Measurements from ENCODE around the gene ROPN1L.

Gene ROPN1L

DNA sequence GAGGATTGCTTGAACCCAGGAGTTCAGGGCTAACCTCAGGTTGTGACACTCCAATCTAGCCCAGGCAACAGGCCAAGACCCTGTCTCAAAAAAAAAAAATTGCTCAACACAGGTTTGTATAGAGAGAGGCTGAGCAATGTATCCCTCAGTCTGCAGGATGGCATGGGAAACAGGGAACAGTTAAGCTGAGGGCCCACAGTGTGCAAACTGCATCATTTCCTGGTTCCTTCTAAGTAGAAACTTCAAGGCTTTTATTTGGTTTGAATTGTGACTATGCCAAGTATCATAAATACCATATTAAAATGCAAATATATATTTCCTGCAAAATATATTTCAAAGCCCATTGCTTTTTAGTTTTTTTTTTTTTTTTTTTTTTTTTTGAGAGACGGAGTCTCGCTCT, 13.7 kb upstream of the ROPN1L start:
- DNase-seq (ENCODE audit: low spot score), result no peak

- no peak for DNase-seq (ENCODE audit: low spot score)
Observed at GRCh38 chr5:10431415-10431814, 10.3 kb upstream of the ROPN1L start.

GRCh38 chr5:10432059-10433008, 9.3 kb upstream of the ROPN1L start:
- DNase-seq (ENCODE audit: low spot score), result no peak

GRCh38 chr5:10434392-10434791, 7.3 kb upstream of the ROPN1L start:
- DNase-seq (ENCODE audit: low spot score), result no peak

- DNase-seq (ENCODE audit: low spot score), result no peak
Observed at GRCh38 chr5:10438301-10438700, 3.4 kb upstream of the ROPN1L start.

DNA sequence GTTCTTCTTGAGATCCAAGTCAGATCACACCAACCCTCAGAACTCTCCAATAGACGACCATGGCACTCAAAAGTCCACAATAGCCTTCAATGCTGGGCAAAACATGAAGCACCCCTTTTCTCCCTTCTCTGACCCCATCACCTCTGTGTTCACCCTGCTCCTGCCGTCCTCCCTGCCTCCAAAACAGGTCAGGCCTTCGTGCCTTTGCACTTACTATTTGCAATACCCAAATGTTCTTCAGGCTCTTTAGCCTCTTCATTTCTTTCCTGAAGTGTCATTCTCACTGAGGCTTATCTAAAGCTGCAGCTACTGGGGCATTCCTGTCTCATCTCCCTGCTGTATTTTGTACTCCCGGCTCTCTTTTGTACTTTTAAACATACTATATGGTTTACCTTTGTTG, 2.0 kb upstream of the ROPN1L start:
- DNase-seq (ENCODE audit: low spot score), result no peak

GRCh38 chr5:10440367-10440990, 1.2 kb upstream of the ROPN1L start:
- no peak for DNase-seq (ENCODE audit: low spot score)

GRCh38 chr5:10441992-10442435, 335 bp downstream of the ROPN1L start:
- DNase-seq (ENCODE audit: low spot score), result no peak

GRCh38 chr5:10442576-10442975, 897 bp downstream of the ROPN1L start:
- no peak for DNase-seq (ENCODE audit: low spot score)

GRCh38 chr5:10445352-10445751, 3.7 kb downstream of the ROPN1L start:
- DNase-seq (ENCODE audit: low spot score), result no peak

GRCh38 chr5:10446490-10446889, 4.8 kb downstream of the ROPN1L start:
- no peak for DNase-seq (ENCODE audit: low spot score)

DNA sequence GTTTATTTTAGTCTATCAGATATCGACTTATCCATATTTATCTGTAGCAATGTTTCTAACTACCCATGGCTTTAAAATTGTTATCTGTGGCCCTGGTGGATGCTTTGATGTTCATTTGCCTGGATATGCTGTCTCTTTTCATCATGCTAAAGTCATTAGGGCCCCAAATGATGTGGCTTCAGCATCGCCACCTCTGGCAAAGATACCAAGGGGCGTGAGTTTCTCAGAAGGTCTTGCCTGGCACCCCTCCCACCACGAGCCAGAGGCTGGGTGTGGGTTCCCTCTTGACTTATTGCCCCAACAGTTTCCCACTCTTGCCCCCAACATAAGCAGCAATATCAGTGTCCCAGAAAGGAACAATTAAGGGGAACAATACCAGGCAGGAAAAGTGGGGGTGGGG, 5.4 kb downstream of the ROPN1L start:
- DNase-seq (ENCODE audit: low spot score), result no peak

- DNase-seq (ENCODE audit: low spot score), result no peak
Observed at GRCh38 chr5:10448754-10449360, 7.2 kb downstream of the ROPN1L start.

GRCh38 chr5:10451137-10451824, 9.6 kb downstream of the ROPN1L start:
- DNase-seq (ENCODE audit: low spot score), result no peak

DNA sequence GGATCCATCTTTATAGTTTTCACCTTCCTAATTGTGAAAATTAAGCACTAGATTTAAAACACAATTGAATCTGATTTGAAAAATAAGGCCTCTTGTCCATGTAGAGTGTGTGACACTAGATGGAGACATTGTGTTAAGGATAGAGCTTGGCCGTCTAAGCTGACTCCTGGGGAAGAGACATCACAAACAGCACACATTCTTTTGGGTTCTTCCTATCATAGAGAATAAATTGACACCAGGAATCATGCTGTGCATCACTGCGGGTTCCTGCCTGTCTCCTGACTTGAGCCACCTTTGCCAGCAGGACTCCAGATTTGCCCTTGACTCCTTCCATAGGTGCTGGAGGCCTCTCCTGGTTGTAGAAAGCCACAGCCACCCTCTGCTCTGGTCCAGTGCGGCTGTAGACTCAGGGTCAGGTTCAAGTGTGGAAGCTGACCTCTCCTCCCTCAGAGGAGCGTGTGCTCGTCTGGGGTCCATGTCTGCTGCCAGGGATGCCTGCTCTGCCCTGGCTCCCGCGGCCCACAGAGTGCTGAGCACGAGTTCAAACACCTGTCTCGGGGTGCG, 11.2 kb downstream of the ROPN1L start:
- DNase-seq (ENCODE audit: low spot score), result peak; percentile 85

- no peak for DNase-seq (ENCODE audit: low spot score)
Observed at GRCh38 chr5:10453545-10453944, 11.9 kb downstream of the ROPN1L start.

DNA sequence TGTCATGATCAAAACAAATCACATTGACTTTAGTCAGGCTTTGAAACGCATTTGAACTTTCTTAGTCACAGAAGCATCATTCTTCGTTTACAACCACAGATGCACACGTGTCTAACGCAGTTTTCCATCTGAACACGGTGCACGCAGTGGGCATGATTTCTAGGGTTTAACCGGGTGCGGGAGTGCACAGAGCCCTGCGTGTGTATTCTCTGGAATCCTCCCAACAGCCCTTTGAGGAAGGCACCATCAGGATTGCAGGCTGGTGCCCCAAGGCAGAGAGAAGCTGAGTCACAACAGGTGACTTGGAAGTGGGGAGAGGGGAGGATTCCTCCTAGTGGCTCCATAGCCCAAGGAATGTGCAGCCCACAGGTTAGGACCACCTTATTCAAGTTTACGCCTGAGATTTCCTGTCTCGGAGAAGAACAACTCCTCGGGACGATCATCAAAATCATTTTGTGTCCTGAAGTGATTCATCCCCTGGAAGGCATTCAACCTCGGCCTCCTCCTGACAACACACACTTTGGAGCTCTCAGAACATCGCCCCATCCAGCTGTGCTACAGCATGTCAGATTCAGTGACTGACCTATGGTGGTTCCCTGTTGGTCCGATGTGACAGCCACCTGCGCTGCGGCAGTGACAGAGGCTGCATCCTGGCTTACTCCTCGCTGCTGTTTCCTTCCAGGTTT, 13.1 kb downstream of the ROPN1L start:
- no peak for DNase-seq (ENCODE audit: low spot score)

GRCh38 chr5:10455277-10455670, 13.6 kb downstream of the ROPN1L start:
- no peak for DNase-seq (ENCODE audit: low spot score)

DNA sequence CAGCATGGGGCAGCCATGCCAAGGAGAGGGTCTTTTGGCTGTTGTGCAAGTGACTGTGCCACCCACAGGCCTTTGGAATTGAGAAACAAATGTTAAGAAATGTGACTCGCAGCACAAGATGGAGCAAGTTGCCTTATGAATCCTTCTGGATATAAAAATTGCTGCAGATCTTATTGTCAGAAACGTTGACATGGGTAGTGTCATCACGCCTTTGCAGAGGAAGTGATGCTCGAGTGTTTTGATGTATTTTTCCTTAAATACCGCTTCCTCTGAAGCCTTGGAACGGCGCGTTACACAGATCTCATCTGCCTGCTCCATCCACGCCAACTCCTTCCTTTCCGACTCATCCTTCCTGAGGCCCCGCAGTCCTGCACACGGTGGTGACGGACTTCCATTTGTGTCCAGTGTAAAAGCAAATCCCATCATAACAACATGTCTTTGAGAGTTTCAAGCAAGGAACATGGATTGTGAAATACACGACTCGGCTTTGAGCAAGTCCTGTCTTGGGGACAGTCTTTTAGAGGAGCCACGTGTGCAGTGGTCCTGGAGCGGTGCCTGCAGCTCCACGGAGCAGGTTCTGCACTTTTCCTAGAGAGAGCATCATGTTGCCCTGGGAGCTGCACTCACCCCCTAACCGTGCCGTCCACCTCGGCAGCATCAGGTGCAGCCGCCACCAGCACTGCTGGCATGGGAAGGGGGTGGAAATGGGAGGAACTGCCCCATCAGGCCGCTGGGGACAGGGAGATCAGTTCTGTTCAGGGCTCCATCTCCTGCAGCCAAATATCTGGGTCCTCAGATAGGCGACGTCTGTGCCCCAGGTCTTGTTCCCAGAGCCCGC, 15.1 kb downstream of the ROPN1L start:
- DNase-seq (ENCODE audit: low spot score), result no peak
